Measurements from ENCODE around the gene IQSEC1. TPM values are rescaled to one million over a fixed set of nuclear protein-coding genes. Genes with fewer than 3 reads are reported as not detected.

Gene IQSEC1
- total and polyA plus RNA-seq, 2 donors (not counting 3 experiments of a cell fraction or from before 2014, with no cell fraction given): 5.2 to 18.0 TPM

GRCh38 chr3:13063225-13063624, 10.0 kb downstream of the IQSEC1 start:
- Histone ChIP-seq H3K27me3 (ENCODE audit: control insufficient read depth in 2 of 2, insufficient read depth in 2 of 2, low read length in 2 of 2) (no peaks in the 10 kb centered on the region), H3K4me1 (ENCODE audit: control insufficient read depth, extremely low read depth, insufficient read depth, low read length) (no peaks in the 10 kb centered on the region), H3K4me3 (replicated peaks in 1 of 3; ENCODE audit: insufficient read depth in 1 of 3, low read depth in 1 of 3, low read length in 3 of 3) (no peak overlapping the region), H2AFZ (ENCODE audit: low read depth, low read length) (no peak overlapping the region), H3K4me2 (ENCODE audit: insufficient read depth, low read length) (no peak overlapping the region), H3K27ac (ENCODE audit: insufficient read depth, low read depth, low read length) (no peak overlapping the region), H3K9me3 (replicated peaks; ENCODE audit: control insufficient read depth, insufficient read depth, low read length) (no peaks in the 10 kb centered on the region), H3K9ac (replicated peaks; ENCODE audit: extremely low read depth, insufficient read depth, low read length) (no peak overlapping the region), H3K9me1 (replicated peaks; ENCODE audit: control insufficient read depth, extremely low read depth, insufficient read depth, low read length) (no peaks in the 10 kb centered on the region), H3K79me2 (ENCODE audit: control insufficient read depth, insufficient read depth, low read length) (no peaks in the 10 kb centered on the region), H3K36me3 (ENCODE audit: control insufficient read depth in 2 of 2, extremely low read depth in 1 of 2, insufficient read depth in 2 of 2, low read length in 2 of 2) (no peaks in the 10 kb centered on the region), H4K20me1 (replicated peaks; ENCODE audit: control insufficient read depth, extremely low read depth, insufficient read depth, low read length) (no peaks in the 10 kb centered on the region)
- no peak for DNase-seq (ENCODE audit: low read depth, low spot score)
- no peak for TF ChIP-seq MAX (IDR thresholded peaks at IDR 0.05; ENCODE audit: insufficient read depth, insufficient read length)
- no peak for TF ChIP-seq MYC (IDR thresholded peaks at IDR 0.05; ENCODE audit: low read depth, low read length)
- TF ChIP-seq POLR2A (IDR thresholded peaks at IDR 0.05; ENCODE audit: low read depth, low read length): no peak
- no peak for TF ChIP-seq POLR2AphosphoS5 (IDR thresholded peaks at IDR 0.05; ENCODE audit: insufficient read depth, low read depth, low read length)
- no peak for TF ChIP-seq CTCF (IDR thresholded peaks at IDR 0.05; ENCODE audit: extremely low read depth in 1 of 2, insufficient read depth in 1 of 2, low read depth in 1 of 2, low read length in 2 of 2)
- no peak for TF ChIP-seq EZH2 (IDR thresholded peaks at IDR 0.05; ENCODE audit: borderline replicate concordance, low read depth, low read length, severe bottlenecking)
- TF ChIP-seq GATA2 (IDR thresholded peaks at IDR 0.05; ENCODE audit: insufficient read depth, insufficient read length, low read depth, low read length): no peak
- no peak for TF ChIP-seq FOS (IDR thresholded peaks at IDR 0.05; ENCODE audit: borderline replicate concordance, insufficient read depth, low read length)
- no peak for TF ChIP-seq JUN (IDR thresholded peaks at IDR 0.05; ENCODE audit: borderline replicate concordance, insufficient read depth, insufficient read length, low read depth)
- intact Hi-C loops (cut with micrococcal nuclease): no loop called here
- BruUV-seq (replicated peaks): no TSS peak
- POLR2A ChIA-PET: no interaction called here
- CTCF ChIA-PET: no interaction called here
- FAIRE-seq: no peak
- dilution Hi-C loops (cut with MboI; ENCODE audit: extremely low pct_ligation_motif_present, low sequenced_read_pairs): no loop called here
